Upper lobe of right lung (tissue), 1 donor: Measurements from ENCODE around the gene FAM120B. TPM values are rescaled to one million over a fixed set of nuclear protein-coding genes. Genes with fewer than 3 reads are reported as not detected.

Experiments
- ATAC-seq: fragments of 200-7000 bp; cut with Tn5 transposase; one replicate; pipeline ENCODE4 v1.9.1; 2020; ENCODE audit warnings: mild to moderate bottlenecking, moderate library complexity
- DNase-seq: peaks from one replicate; pipeline ENCODE4 v3.0.0-alpha.2; 2020
- H3K27ac ChIP-seq: fragments of 200-600 bp; one replicate; pipeline ENCODE4 v1.8.0; 2022
- H3K27me3 ChIP-seq: fragments of 200-600 bp; one replicate; pipeline ENCODE4 v1.8.0; 2022; ENCODE audit warnings: mild to moderate bottlenecking
- H3K36me3 ChIP-seq: fragments of 200-600 bp; one replicate; pipeline ENCODE4 v1.8.0; 2022
- H3K4me1 ChIP-seq: fragments of 200-600 bp; one replicate; pipeline ENCODE4 v1.8.0; 2022
- H3K4me3 ChIP-seq: fragments of 200-600 bp; one replicate; pipeline ENCODE4 v1.8.0; 2022; ENCODE audit warnings: mild to moderate bottlenecking
- H3K9me3 ChIP-seq: fragments of 200-600 bp; one replicate; pipeline ENCODE4 v1.8.0; 2022
- intact Hi-C: fragments of 100-400 bp; cut with DNase I; formaldehyde crosslinking; loops from one replicate; pipeline ENCODE4 v1.11.0; 2022
- total RNA-seq: library from RNA; stranded (reverse); fragmentation: NEBNext Ultra II Directional; extraction: Animal tissue kit (Norgen Biotek cat#: 25700); gene quantifications from one replicate; pipeline ENCODE4 v1.2.1, GENCODE V29; 2021
- TF ChIP-seq, protein P1 (sequence below): fragments of 200-600 bp; IDR thresholded peaks from one replicate; pipeline ENCODE4 v1.8.0; 2022; ENCODE audit warnings: antibody characterized with exemption
- donor health status: DM: no; HTN: yes; CAD: no; lungs with severe emphysema.

Gene FAM120B
- total RNA-seq, 1 donor from 2014 or later, result 26.1 TPM

DNA sequence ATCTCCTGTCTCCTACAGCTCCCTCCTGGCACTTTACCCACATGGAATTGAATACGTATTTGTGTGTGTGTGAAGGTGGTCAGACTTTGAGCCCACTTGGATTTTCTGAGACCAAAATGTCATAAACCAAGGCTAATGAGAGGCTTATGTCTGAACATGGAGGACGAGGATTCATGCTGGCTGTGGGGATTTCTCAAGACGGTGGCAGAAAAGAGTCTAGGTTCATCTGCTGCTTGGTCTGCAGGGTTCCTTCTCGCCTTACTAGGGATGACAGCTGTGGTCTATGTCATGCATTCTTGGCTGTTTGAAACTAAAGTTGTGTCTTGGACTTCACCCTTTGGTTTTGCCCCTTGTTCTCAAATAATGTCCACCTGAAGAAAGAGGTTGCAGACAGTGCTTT is 58.6 kb downstream of the FAM120B start:
- intact Hi-C loops, result no loop called here

DNA sequence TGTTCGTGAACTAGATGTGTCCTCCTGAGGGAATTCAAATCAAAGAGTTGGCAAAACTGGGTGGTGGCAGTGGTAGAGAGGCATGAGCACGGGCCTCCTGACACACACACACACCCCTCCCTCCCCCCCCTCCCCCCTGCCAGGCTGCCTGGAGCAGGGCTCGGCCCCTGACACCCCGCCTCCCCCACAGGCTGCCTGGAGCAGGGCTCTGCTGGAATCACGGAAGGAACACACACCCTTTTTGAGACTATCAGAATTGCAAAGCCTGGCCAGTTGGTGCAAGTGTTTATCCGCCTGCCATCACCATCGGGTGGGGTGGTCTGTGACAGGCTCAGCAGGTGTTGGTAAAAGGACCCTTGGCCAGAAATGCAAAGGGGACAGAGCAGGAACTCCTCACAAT is 59.0 kb downstream of the FAM120B start:
- H3K4me1 ChIP-seq, result no peaks in the 10 kb centered on the region
- ATAC-seq (no peak), DNase-seq (no peak)
- H3K9me3 ChIP-seq, result no peaks in the 10 kb centered on the region
- no peaks in the 10 kb centered on the region for H3K27me3 ChIP-seq
- H3K27ac ChIP-seq, result no peak overlapping the region
- TF ChIP-seq, protein P1, sequence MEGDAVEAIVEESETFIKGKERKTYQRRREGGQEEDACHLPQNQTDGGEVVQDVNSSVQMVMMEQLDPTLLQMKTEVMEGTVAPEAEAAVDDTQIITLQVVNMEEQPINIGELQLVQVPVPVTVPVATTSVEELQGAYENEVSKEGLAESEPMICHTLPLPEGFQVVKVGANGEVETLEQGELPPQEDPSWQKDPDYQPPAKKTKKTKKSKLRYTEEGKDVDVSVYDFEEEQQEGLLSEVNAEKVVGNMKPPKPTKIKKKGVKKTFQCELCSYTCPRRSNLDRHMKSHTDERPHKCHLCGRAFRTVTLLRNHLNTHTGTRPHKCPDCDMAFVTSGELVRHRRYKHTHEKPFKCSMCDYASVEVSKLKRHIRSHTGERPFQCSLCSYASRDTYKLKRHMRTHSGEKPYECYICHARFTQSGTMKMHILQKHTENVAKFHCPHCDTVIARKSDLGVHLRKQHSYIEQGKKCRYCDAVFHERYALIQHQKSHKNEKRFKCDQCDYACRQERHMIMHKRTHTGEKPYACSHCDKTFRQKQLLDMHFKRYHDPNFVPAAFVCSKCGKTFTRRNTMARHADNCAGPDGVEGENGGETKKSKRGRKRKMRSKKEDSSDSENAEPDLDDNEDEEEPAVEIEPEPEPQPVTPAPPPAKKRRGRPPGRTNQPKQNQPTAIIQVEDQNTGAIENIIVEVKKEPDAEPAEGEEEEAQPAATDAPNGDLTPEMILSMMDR, result no peak
- H3K36me3 ChIP-seq, result peaks cover 46% of the 10 kb centered on the region
- intact Hi-C loops, result no loop called here
- H3K4me3 ChIP-seq, result no peak overlapping the region

More for the DNA sequence above, 58.6 kb downstream of the FAM120B start:
- Histone ChIP-seq H3K36me3 (peaks cover 46% of the 10 kb centered on the region), H3K4me3 (no peak overlapping the region), H3K4me1 (no peaks in the 10 kb centered on the region), H3K27ac (no peak overlapping the region), H3K27me3 (no peaks in the 10 kb centered on the region), H3K9me3 (no peaks in the 10 kb centered on the region)
- ATAC-seq, result no peak
- no peak for DNase-seq
- TF ChIP-seq, protein P1, result no peak

DNA sequence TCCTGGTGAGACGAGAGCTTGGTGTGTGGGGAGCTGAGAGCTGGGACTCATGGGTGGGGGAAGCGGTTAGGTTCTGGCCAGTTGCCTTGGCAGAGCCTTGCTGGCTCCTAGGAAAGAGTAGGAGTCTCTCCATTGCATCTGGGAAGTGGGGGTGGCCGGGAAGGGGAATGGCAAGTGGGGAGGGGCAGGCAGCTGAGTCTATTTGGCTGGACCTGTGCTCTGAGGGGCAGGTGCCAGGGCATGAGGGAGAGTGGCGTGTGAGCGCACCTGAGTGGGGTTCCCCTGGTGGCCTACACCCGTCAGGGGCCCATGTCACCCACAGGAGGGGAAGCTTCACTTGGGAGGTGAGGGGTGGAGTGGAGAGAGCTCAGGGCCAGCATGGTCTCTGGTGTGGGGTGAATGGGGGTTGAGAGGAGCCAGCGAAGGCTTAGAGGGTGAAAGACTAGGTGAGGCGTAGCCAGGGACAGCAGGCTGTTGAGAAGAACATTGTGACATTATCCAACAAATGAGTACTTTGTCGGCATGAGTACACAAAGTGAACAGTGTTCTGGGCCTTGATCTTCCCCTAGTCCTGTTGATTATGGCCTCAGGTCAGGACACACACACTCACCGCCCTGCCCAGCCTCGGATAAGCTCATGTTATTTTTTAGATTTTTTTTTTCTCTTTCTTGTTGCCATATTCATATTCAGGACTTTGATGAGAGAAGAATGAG is 59.8 kb downstream of the FAM120B start:
- no peak overlapping the region for H3K4me3 ChIP-seq
- no peak for DNase-seq
- intact Hi-C loops, result no loop called here
- no peaks in the 10 kb centered on the region for H3K4me1 ChIP-seq
- H3K36me3 ChIP-seq, result peaks cover 42% of the 10 kb centered on the region
- peak; percentile 29 for ATAC-seq
- no peaks in the 10 kb centered on the region for H3K27me3 ChIP-seq
- no peak overlapping the region for H3K27ac ChIP-seq
- TF ChIP-seq, protein P1, result no peak
- H3K9me3 ChIP-seq, result no peaks in the 10 kb centered on the region

DNA sequence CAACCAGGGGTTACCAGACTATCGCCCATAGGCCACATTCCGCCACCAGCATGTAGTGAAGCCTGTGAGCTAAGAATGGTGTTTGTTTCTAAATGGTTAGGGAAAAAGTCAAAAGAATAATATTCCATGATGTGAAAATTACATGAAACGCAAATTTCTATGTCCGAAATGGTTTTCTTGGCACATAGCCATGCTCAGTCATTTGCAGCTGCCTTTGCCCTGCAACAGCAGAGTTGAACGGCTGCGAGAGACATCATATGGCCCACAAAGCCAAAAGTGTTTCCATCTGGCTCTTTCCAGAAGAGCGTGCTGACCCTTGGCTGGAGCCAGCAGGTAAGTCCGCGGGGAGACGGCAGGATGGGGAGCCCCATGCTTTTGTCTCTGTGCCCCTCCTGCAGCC is 60.7 kb downstream of the FAM120B start:
- H3K27ac ChIP-seq, result no peak overlapping the region
- no peaks in the 10 kb centered on the region for H3K27me3 ChIP-seq
- DNase-seq, result no peak
- no peak overlapping the region for H3K4me3 ChIP-seq
- no peak for ATAC-seq
- H3K36me3 ChIP-seq, result peaks cover 39% of the 10 kb centered on the region
- no peaks in the 10 kb centered on the region for H3K9me3 ChIP-seq
- TF ChIP-seq, protein P1, result no peak
- no peaks in the 10 kb centered on the region for H3K4me1 ChIP-seq
- intact Hi-C loops, result no loop called here

DNA sequence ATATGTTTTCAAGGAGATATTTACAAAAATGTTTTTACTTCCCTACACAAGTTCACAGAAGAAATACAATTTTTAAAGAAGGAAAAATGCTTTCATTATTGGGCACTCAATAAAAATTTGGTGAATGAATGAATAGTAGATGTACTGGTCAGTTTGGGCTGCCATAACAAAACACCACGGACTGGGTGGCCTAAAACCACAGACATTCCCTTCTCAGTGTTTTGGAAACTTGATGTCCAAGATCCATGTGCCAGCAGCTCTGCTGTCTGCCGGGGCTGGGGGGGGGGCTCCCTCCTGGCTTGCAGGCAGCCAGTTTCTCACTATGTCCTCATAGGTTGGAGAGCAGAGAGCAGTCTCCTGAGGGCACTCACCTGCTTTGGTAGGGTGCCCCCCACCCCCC is 62.0 kb downstream of the FAM120B start:
- no peak overlapping the region for H3K27ac ChIP-seq
- TF ChIP-seq, protein P1, result no peak
- H3K36me3 ChIP-seq, result peaks cover 29% of the 10 kb centered on the region
- intact Hi-C loops, result no loop called here
- no peak for DNase-seq
- no peaks in the 10 kb centered on the region for H3K9me3 ChIP-seq
- no peaks in the 10 kb centered on the region for H3K4me1 ChIP-seq
- no peak overlapping the region for H3K4me3 ChIP-seq
- no peaks in the 10 kb centered on the region for H3K27me3 ChIP-seq
- ATAC-seq, result no peak
